Small intestine (tissue), 7 donors: ENCODE results near the gene AK8. TPM values are rescaled to one million over a fixed set of nuclear protein-coding genes. Genes with fewer than 3 reads are reported as not detected.

Experiments
- DNase-seq, 2 donors: peaks; one replicate each; pipeline versions ENCODE4 v3.0.0 to v3.0.0-alpha.2; 2013
- FAIRE-seq: peaks from 2 replicates; lab custom pipeline; 2012; peaks lifted over from hg19 to GRCh38; lab: Jason Lieb, UNC
- H3K27ac ChIP-seq, 3 donors: one replicate each; pipeline ENCODE4 v1.5.1; 2013; ENCODE audit warnings: low read length in 2 of 3, mild to moderate bottlenecking in 2 of 3, control low read depth in 1 of 3, inconsistent platforms in 1 of 3, low read depth in 1 of 3, moderate library complexity in 1 of 3
- H3K27me3 ChIP-seq, 3 donors: one replicate each; pipeline ENCODE4 v1.6.1; 2013; ENCODE audit warnings: low read length in 3 of 3, inconsistent platforms in 1 of 3; ENCODE audit not compliant: control insufficient read depth in 3 of 3, insufficient read depth in 3 of 3
- H3K36me3 ChIP-seq, 3 donors: one replicate each; pipeline ENCODE4 v1.6.1; 2013; ENCODE audit warnings: low read length in 3 of 3, inconsistent platforms in 1 of 3, low read depth in 1 of 3, mild to moderate bottlenecking in 1 of 3, moderate library complexity in 1 of 3; ENCODE audit not compliant: control insufficient read depth in 3 of 3, insufficient read depth in 2 of 3
- H3K4me1 ChIP-seq, 3 donors: one replicate each; pipeline ENCODE4 v1.6.1; 2013; ENCODE audit warnings: low read length in 2 of 3, inconsistent platforms in 1 of 3, low read depth in 1 of 3, mild to moderate bottlenecking in 1 of 3, moderate library complexity in 1 of 3; ENCODE audit not compliant: control insufficient read depth in 3 of 3, insufficient read depth in 2 of 3
- H3K4me3 ChIP-seq, 3 donors: one replicate each; pipeline ENCODE4 v1.5.1; 2013; ENCODE audit warnings: low read length in 3 of 3, control low read depth in 1 of 3, inconsistent platforms in 1 of 3, low read depth in 1 of 3, mild to moderate bottlenecking in 1 of 3, moderate library complexity in 1 of 3
- H3K9me3 ChIP-seq, 2 donors: one replicate each; pipeline ENCODE4 v1.6.1; 2013; ENCODE audit warnings: low read depth in 1 of 2, low read length in 1 of 2; ENCODE audit not compliant: control insufficient read depth in 2 of 2, insufficient read depth in 1 of 2
- WGBS, 3 donors: extraction: QIAGEN DNeasy Blood & Tissue Kit; methylation state at CpG; one replicate each; pipeline ENCODE4 v1.1.7; 2013; 5-methylcytosine and 5-hydroxymethylcytosine counted together
- polyA plus RNA-seq, 4 donors: library from polyadenylated mRNA; stranded (reverse) in 3 of 4; unstranded in 1 of 4; fragments of 200-250 nt in 3 of 4; fragments of 120-200 nt in 1 of 4; gene quantifications; one replicate each; pipeline versions ENCODE4 v1.2.1 to v1.2.3, GENCODE V29; 2013
- donor health status: healthy with polysubstance abuse.
- donor health status: control.
- donor health status: control.
- donor health status: Bipolar disorder and iron deficiency.
- donor health status: healthy.

Gene AK8
- polyA plus RNA-seq, 4 donors: 0.09 to 3.0 TPM; not detected in 2

DNA sequence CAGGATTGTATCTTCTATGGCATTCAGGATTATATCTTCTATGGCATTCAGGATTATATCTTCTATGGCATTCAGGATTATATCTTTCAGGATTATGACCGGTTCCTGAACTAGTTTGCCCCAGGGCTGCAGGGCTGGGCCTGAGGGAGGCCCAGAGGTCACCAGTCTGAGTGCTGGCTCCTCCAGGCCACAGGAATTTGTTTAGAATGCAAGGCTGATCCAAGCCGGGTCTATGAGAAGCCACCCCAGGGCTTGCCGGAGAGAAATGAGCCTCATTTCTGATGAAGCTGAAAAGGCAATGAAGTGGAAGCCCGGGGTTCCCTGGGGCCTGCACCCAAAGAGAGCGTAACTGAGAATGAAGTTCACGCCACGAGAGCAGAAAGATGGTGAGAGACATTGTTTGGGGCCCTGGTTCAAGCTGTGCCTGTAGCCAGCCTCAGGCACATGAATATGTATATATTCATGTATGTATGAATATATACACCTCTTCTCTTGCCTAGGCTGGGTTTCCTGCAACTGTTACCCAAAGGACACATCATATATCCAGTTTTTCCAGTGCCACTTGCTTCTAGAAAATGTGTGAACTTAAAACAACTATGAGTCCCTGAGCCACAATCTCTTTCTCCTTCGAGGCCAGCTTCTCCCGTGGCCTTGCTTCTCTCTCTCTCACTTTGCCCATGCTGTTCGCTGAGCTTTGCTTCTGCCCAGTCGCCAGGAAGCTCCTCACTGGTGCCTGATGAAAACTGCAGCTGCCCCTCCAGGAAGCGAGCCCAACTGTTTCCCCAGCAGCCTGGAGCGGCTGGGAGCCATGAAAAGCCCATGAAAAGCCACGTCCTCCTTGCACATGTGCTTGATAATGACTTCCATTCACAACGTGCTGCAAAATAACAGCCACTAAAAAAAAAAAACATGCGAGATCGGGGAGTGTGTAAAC is 145.5 kb downstream of the AK8 start:
- 62 to 74% (median 70%) methylated on average over 17 of the region's 17 CpGs for WGBS, 3 donors
- no peak overlapping the region for H3K4me3 ChIP-seq
- DNase-seq: no peak
- H3K4me1 ChIP-seq: no peaks in the 10 kb centered on the region
- FAIRE-seq: no peak
- no peak overlapping the region for H3K27ac ChIP-seq
- no peaks in the 10 kb centered on the region for H3K9me3 ChIP-seq
- H3K27me3 ChIP-seq: no peaks in the 10 kb centered on the region
- no peaks in the 10 kb centered on the region for H3K36me3 ChIP-seq

DNA sequence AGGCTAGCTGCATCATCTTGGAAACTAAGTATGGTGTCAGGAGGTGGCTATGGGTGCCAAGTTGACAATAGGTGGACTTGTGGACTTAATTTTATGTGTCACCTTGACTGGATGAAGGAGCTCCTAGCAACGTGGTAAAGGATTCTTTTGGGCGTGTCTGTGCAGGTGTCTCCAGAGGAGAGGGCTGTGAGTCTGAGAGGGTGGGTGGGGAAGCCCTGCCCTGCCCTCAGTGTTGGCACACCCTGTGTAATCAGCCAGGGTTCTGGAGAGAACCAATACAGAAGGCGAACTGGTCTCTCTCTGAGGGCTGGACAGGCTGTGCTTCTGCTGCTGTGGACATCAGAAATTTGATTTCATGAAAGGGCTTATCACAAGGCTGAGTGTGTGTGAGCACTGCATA is 146.9 kb downstream of the AK8 start:
- WGBS, 3 donors: 18 to 57% (median 27%) methylated on average over 3 of the region's 3 CpGs
- Histone ChIP-seq H3K36me3 (no peaks in the 10 kb centered on the region), H3K4me1 (no peaks in the 10 kb centered on the region), H3K27ac (no peak overlapping the region), H3K4me3 (no peak overlapping the region), H3K27me3 (no peaks in the 10 kb centered on the region), H3K9me3 (no peaks in the 10 kb centered on the region)
- DNase-seq (peak; percentile 24 to 42), FAIRE-seq (no peak)

DNA sequence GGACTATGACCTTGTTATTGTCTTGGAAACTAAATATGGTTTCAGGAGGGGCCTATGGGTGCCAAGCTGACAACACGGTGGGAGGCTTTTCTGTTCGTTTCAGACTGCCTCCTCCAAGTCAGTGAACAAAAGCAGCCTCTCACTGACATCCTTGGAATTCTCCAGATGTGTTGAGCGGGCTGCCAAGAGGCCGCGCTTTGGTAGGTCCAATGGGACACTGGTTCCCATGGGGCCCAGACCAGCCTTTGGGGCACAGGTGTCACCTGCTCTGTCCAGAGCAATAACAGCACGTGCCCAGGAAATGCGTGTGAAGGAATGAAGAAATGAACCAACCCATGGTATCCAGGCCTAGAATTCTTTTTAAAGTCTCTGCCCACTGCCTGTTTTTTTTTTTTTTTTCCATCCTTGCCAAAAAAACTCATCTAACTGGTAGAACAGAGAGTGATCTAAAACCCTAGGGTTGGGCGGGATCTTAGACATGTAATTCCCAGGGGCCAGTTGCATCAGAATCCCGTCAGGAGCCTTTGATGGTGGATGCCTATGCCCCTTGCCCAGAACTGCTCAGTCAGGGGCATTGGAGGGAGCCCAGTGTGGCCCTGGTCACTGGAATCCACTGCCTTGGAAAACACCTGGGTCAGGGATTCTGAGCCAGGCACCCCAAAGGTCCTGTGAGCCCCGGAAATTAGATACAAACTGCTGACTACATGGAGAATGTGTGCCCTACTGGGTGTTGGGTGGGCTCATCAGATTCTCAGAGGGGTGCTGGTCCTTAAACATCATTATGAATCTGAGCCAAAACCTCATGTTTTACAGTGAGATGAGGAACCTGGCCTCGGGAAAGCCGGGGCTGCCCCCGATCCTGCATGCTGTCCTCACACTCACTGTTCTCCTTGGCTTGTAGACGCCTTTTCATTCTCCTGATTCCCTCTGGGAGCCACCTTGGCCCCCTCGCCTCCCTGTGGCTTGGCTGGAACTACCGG is 147.7 kb downstream of the AK8 start:
- H3K4me1 ChIP-seq: no peaks in the 10 kb centered on the region
- H3K9me3 ChIP-seq: no peaks in the 10 kb centered on the region
- no peaks in the 10 kb centered on the region for H3K36me3 ChIP-seq
- no peak overlapping the region for H3K27ac ChIP-seq
- no peak overlapping the region for H3K4me3 ChIP-seq
- WGBS, 3 donors: 78 to 85% (median 79%) methylated on average over 16 of the region's 16 CpGs
- no peaks in the 10 kb centered on the region for H3K27me3 ChIP-seq
- FAIRE-seq (no peak), DNase-seq (no peak)

DNA sequence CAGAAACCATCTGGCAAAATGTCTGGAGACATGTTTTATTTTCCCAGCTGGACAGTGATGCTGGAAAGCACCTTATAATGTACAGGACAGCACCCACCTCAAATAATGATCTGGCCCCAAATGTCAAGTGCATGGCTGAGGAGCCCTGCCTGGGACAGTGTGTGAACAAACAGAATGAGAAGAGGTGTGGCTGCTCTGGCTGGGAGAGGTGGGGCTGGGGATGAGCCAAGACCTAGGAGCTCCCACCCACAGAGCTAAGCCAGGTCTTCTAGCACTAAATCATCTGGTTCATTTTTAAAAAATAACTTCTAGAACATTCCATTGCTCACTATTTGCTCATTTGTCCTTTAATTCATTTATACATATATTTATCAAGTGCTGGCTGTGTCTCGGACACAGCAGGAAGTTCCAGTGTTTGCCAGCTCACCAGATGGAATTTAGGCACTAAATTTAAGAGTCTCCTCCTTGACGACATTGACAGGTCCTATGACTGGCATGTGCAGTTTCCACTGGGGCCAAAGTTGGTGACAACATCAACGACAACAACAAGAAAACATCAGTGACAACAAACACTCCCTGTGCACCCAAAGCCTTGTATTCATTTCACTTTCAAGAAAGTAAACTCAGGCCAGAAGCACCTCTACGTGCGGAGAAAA is 148.7 kb downstream of the AK8 start:
- FAIRE-seq (no peak), DNase-seq (no peak)
- 53 to 65% (median 61%) methylated on average over 5 of the region's 5 CpGs for WGBS, 3 donors
- Histone ChIP-seq H3K4me3 (no peak overlapping the region), H3K4me1 (no peaks in the 10 kb centered on the region), H3K36me3 (no peaks in the 10 kb centered on the region), H3K9me3 (no peaks in the 10 kb centered on the region), H3K27ac (no peak overlapping the region), H3K27me3 (no peaks in the 10 kb centered on the region)

DNA sequence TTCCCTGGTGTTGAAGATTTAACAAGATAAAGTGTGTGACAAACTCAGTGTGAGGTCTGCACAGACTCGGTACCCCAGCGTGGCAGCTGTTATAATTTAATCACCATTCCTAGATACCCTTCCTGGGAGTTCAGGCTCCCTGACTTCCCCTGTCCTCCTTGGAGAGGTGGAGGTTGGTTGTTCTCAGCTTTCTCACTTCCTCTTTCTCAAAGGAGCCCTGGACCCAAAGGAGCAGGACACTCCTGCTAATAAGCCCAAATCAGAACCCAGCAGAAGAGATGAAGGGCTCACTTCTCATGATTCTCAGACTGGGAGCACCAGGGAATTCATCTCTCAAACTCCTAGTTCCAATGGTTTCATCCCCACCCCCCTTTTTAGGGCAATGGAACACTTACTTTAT is 149.6 kb downstream of the AK8 start:
- DNase-seq: no peak
- Histone ChIP-seq H3K27me3 (no peaks in the 10 kb centered on the region), H3K4me3 (no peak overlapping the region), H3K9me3 (no peaks in the 10 kb centered on the region), H3K4me1 (no peaks in the 10 kb centered on the region), H3K36me3 (no peaks in the 10 kb centered on the region), H3K27ac (no peak overlapping the region)
- FAIRE-seq: no peak
- 69 to 74% (median 71%) methylated on average over 2 of the region's 2 CpGs for whole genome bisulfite sequencing, 3 donors

DNA sequence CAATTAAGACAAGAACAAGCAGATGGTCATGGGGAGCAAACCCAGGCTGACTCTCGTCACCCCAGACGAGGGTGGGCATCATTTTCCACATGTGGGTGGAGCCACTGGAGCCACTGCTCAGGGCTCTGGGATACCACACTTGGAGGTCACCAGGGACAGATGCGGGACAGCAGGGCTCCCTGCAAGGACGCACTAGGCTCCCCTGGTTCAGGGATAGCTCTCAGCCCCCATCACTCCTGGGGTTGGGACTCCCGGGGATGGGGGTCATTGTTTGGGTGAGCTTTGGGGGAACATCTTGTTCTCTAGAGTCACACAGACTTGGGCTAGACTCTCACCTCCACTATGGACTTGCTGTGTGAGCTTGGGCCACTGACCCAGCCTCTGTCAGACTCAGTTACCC is 150.0 kb downstream of the AK8 start:
- 80 to 89% (median 81%) methylated on average over 5 of the region's 5 CpGs for WGBS, 3 donors
- DNase-seq: no peak

DNA sequence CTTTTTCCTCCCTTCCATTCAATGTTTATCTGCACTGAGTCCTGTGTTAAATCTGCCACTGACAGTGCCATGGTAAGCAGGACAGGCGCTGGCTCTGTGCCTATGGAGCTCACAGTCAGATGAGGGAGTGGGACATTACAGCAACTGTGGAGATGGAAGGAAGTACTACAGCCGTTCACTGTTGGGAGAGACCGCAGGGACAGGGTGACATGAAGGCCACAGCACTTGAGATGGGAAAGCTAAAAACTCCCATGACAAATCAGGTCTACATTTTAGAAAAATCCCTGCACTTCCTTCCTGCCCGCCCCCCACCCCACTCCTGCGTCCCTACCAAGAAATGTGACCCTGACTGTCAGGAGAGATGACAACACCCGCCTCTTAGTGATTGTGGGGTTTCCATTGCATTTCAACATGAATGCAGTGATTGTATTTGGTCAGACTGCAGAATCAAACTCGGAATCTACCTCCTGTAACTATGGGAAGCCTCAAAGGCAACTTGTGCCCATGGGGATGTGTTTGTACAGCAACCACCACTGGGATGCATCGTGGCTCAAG is 151.4 kb downstream of the AK8 start:
- H3K27me3 ChIP-seq: no peaks in the 10 kb centered on the region
- no peak for DNase-seq
- H3K36me3 ChIP-seq: no peaks in the 10 kb centered on the region
- no peaks in the 10 kb centered on the region for H3K9me3 ChIP-seq
- H3K4me3 ChIP-seq: no peak overlapping the region
- WGBS, 3 donors: 69 to 73% (median 69%) methylated on average over 8 of the region's 8 CpGs
- H3K4me1 ChIP-seq: no peaks in the 10 kb centered on the region
- no peak for FAIRE-seq
- no peak overlapping the region for H3K27ac ChIP-seq

More for the DNA sequence above, 150.0 kb downstream of the AK8 start:
- Histone ChIP-seq H3K27me3 (no peaks in the 10 kb centered on the region), H3K4me3 (no peak overlapping the region), H3K36me3 (no peaks in the 10 kb centered on the region), H3K4me1 (no peaks in the 10 kb centered on the region), H3K27ac (no peak overlapping the region), H3K9me3 (no peaks in the 10 kb centered on the region)
- no peak for FAIRE-seq

DNA sequence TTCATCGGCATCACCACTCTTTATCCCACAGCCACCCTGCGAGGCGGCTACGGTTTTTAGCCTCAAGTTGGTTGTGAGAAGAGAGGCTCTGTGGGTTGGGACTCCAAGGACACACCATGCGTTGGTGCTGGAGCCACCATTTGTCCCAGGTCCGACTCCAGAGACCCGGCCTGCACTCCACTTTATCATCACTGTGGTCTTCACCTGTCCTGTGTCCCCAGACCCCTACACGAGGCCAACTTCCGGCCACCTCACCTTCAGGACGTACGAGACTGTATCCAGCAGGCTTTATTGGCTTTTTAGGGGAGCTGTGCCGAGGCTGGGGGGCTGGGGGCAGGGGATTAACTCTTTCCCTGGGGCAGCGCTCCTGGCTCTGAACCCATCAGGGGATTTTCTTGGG is 152.8 kb downstream of the AK8 start:
- no peaks in the 10 kb centered on the region for H3K27me3 ChIP-seq
- H3K4me3 ChIP-seq: no peak overlapping the region
- 88 to 91% (median 90%) methylated on average over 13 of the region's 13 CpGs for WGBS, 3 donors
- no peaks in the 10 kb centered on the region for H3K9me3 ChIP-seq
- H3K27ac ChIP-seq: no peak overlapping the region
- H3K4me1 ChIP-seq: no peaks in the 10 kb centered on the region
- H3K36me3 ChIP-seq: no peaks in the 10 kb centered on the region
- DNase-seq: no peak
- no peak for FAIRE-seq
